SK-N-SH treated with all-trans-retinoic acid at 6 μM for 48 hours (cell line): ENCODE results near the gene SUGCT.

Source experiments
- ATAC-seq: fragments of 200-7000 bp; cut with Tn5 transposase; 3 replicates; pipeline ENCODE4 v1.9.1; 2020; ENCODE audit warnings: mild to moderate bottlenecking, moderate library complexity
- ARNTL ChIP-seq: fragments of 450-650 bp; formaldehyde crosslinking; IDR thresholded peaks from 2 replicates; pipeline ENCODE4 v1.5.0; 2020; ENCODE audit warnings: low read depth, mild to moderate bottlenecking, moderate library complexity, borderline replicate concordance
- BACH2 ChIP-seq: fragments of 250-450 bp; sonication (Bioruptor Pico); IDR thresholded peaks from 2 replicates; pipeline ENCODE4 v1.9.0; 2021; ENCODE audit warnings: mild to moderate bottlenecking, borderline replicate concordance
- CREB5 ChIP-seq: fragments of 250-450 bp; sonication (Bioruptor Pico); IDR thresholded peaks from 2 replicates; pipeline ENCODE4 v1.5.1; 2020; ENCODE audit warnings: low read depth, mild to moderate bottlenecking, moderate library complexity
- CSDC2 ChIP-seq: fragments of 250-450 bp; sonication (Bioruptor Pico); IDR thresholded peaks from 2 replicates; pipeline ENCODE4 v1.5.0; 2020; ENCODE audit warnings: mild to moderate bottlenecking, moderate library complexity
- CSRNP3 ChIP-seq: fragments of 250-450 bp; sonication (Bioruptor Pico); IDR thresholded peaks from 2 replicates; pipeline ENCODE4 v1.5.1; 2021; ENCODE audit warnings: mild to moderate bottlenecking, moderate library complexity
- GLIS3 ChIP-seq: fragments of 250-450 bp; sonication (Bioruptor Pico); IDR thresholded peaks from 2 replicates; pipeline ENCODE4 v1.5.0; 2020; ENCODE audit warnings: mild to moderate bottlenecking, moderate library complexity
- OSR1 ChIP-seq: fragments of 250-450 bp; sonication (Bioruptor Pico); IDR thresholded peaks from 2 replicates; pipeline ENCODE4 v1.8.0; 2022; ENCODE audit warnings: moderate library complexity, mild to moderate bottlenecking, inconsistent platforms
- PATZ1 ChIP-seq: fragments of 250-450 bp; sonication (Bioruptor Pico); IDR thresholded peaks from 2 replicates; pipeline ENCODE4 v1.8.0; 2020; ENCODE audit warnings: mild to moderate bottlenecking, moderate library complexity, borderline replicate concordance
- PPARA ChIP-seq: fragments of 250-450 bp; sonication (Bioruptor Pico); IDR thresholded peaks from 2 replicates; pipeline ENCODE4 v1.5.0; 2020; ENCODE audit warnings: mild to moderate bottlenecking, borderline replicate concordance
- RARB ChIP-seq: fragments of 250-450 bp; sonication (Bioruptor Pico); IDR thresholded peaks from 2 replicates; pipeline ENCODE4 v1.8.0; 2021; ENCODE audit warnings: mild to moderate bottlenecking, moderate library complexity
- SNAI2 ChIP-seq: fragments of 250-450 bp; sonication (Bioruptor Pico); IDR thresholded peaks from 2 replicates; pipeline ENCODE4 v1.5.0; 2020; ENCODE audit warnings: mild to moderate bottlenecking, moderate library complexity
- TCF4 ChIP-seq: fragments of 250-450 bp; sonication (Bioruptor Pico); IDR thresholded peaks from 2 replicates; pipeline ENCODE4 v1.8.0; 2021; ENCODE audit warnings: mild to moderate bottlenecking, moderate library complexity, borderline replicate concordance
- TSHZ2 ChIP-seq: fragments of 250-450 bp; sonication (Bioruptor Pico); IDR thresholded peaks from 2 replicates; pipeline ENCODE4 v1.5.0; 2020; ENCODE audit warnings: mild to moderate bottlenecking, moderate library complexity
- ZC3H10 ChIP-seq: fragments of 250-450 bp; sonication (Bioruptor Pico); IDR thresholded peaks from 2 replicates; pipeline ENCODE4 v1.5.1; 2021; ENCODE audit warnings: mild to moderate bottlenecking, moderate library complexity
- ZFP3 ChIP-seq: fragments of 250-450 bp; sonication (Bioruptor Pico); IDR thresholded peaks from 2 replicates; pipeline ENCODE4 v1.5.0; 2020; ENCODE audit warnings: mild to moderate bottlenecking, moderate library complexity
- ZFP30 ChIP-seq: fragments of 450-650 bp; formaldehyde crosslinking; IDR thresholded peaks from 2 replicates; pipeline ENCODE4 v1.5.0; 2022; ENCODE audit warnings: mild to moderate bottlenecking, moderate library complexity
- ZNF565 ChIP-seq: fragments of 450-650 bp; formaldehyde crosslinking; conservative IDR thresholded peaks from 2 replicates; pipeline ENCODE4 v1.5.0; 2020; ENCODE audit warnings: low read depth, mild to moderate bottlenecking, moderate library complexity
- ZNF70 ChIP-seq: fragments of 450-650 bp; formaldehyde crosslinking; IDR thresholded peaks from 2 replicates; pipeline ENCODE4 v1.5.0; 2020; ENCODE audit warnings: mild to moderate bottlenecking, moderate library complexity
- ZNF8 ChIP-seq: fragments of 450-650 bp; formaldehyde crosslinking; IDR thresholded peaks from 2 replicates; pipeline ENCODE4 v1.5.0; 2020; ENCODE audit warnings: mild to moderate bottlenecking, moderate library complexity

The SUGCT gene

GRCh38 chr7:40551685-40552576, 417.1 kb downstream of the SUGCT start (continued):
- TF ChIP-seq TSHZ2 (CRISPR knock-in tag) = peak; percentile 91; the same call in 1 of the 2 replicates

- no peak for ATAC-seq
- no peak for TF ChIP-seq ZFP3 (CRISPR knock-in tag)
- no peak for TF ChIP-seq PATZ1 (CRISPR knock-in tag)
- TF ChIP-seq ZNF70 (CRISPR knock-in tag) = no peak
- TF ChIP-seq CSRNP3 = no peak
- TF ChIP-seq OSR1 (CRISPR knock-in tag) = no peak
- no peak for TF ChIP-seq TCF4 (CRISPR knock-in tag)
- no peak for TF ChIP-seq ZC3H10 (CRISPR knock-in tag)
- no peak for TF ChIP-seq ARNTL (CRISPR knock-in tag)
- no peak for TF ChIP-seq CREB5 (CRISPR knock-in tag)
- no peak for TF ChIP-seq RARB (CRISPR knock-in tag)
- no peak for TF ChIP-seq CSDC2
- TF ChIP-seq BACH2 (CRISPR knock-in tag) = no peak
- TF ChIP-seq SNAI2 = no peak
- TF ChIP-seq PPARA (CRISPR knock-in tag) = no peak
- no peak for TF ChIP-seq ZFP30 (CRISPR knock-in tag)
Measured at GRCh38 chr7:40560672-40561071, 425.9 kb downstream of the SUGCT start.

GRCh38 chr7:40566879-40567278, 432.1 kb downstream of the SUGCT start:
- TF ChIP-seq ZFP3 (CRISPR knock-in tag) (no peak), ZNF565 (CRISPR knock-in tag) (no peak), GLIS3 (CRISPR knock-in tag) (no peak), BACH2 (CRISPR knock-in tag) (no peak), ZC3H10 (CRISPR knock-in tag) (no peak), CSRNP3 (no peak), ZNF8 (0 out of 2 replicates have a peak, but pooled peaks have one; percentile 10), TCF4 (CRISPR knock-in tag) (no peak)
- no peak for ATAC-seq
